Neural progenitor cell (in vitro differentiated cells): ENCODE results near the gene RHO. TPM values are rescaled to one million over a fixed set of nuclear protein-coding genes. Genes with fewer than 3 reads are reported as not detected.

Experiments used
- DNase-seq: peaks from one replicate; pipeline ENCODE4 v3.0.0-alpha.2; 2016; ENCODE audit warnings: low spot score
- H2AFZ ChIP-seq: fragments of 200-600 bp; sonication (generic); replicated peaks from 2 replicates; pipeline ENCODE4 v1.6.1; 2016; ENCODE audit warnings: antibody characterized with exemption
- H3F3A ChIP-seq: fragments of 200-600 bp; sonication (generic); 2 replicates; pipeline ENCODE4 v1.6.1; 2016; ENCODE audit warnings: antibody characterized with exemption, low read depth
- H3K27ac ChIP-seq: fragments of 200-600 bp; sonication (generic); 2 replicates; pipeline ENCODE4 v1.5.1; 2016; ENCODE audit warnings: mild to moderate bottlenecking
- H3K27me3 ChIP-seq: fragments of 200-600 bp; sonication (generic); 2 replicates; pipeline ENCODE4 v1.6.1; 2016; ENCODE audit warnings: mild to moderate bottlenecking, moderate library complexity
- H3K36me3 ChIP-seq: fragments of 200-600 bp; sonication (generic); 2 replicates; pipeline ENCODE4 v1.5.1; 2016
- H3K4me1 ChIP-seq: fragments of 200-600 bp; sonication (generic); 2 replicates; pipeline ENCODE4 v1.6.1; 2016; ENCODE audit warnings: mixed run types
- H3K4me2 ChIP-seq: fragments of 200-600 bp; sonication (generic); 2 replicates; pipeline ENCODE4 v1.6.1; 2016
- H3K4me3 ChIP-seq: fragments of 200-600 bp; sonication (generic); 2 replicates; pipeline ENCODE4 v1.5.1; 2016
- H3K79me2 ChIP-seq: fragments of 200-600 bp; sonication (generic); 2 replicates; pipeline ENCODE4 v1.6.1; 2016; ENCODE audit warnings: low read depth
- H3K9ac ChIP-seq: fragments of 200-600 bp; sonication (generic); 2 replicates; pipeline ENCODE4 v1.6.1; 2016
- H3K9me3 ChIP-seq: fragments of 200-600 bp; sonication (generic); 2 replicates; pipeline ENCODE4 v1.5.1; 2016; ENCODE audit warnings: low read depth
- H4K20me1 ChIP-seq: fragments of 200-600 bp; sonication (generic); 2 replicates; pipeline ENCODE4 v1.6.1; 2016; ENCODE audit warnings: low read depth
- H3K27ac Mint-ChIP-seq: 3 replicates; pipeline ENCODE4 v1.8.0; 2021; ENCODE audit warnings: mixed read lengths
- H3K27me3 Mint-ChIP-seq: 2 replicates; pipeline ENCODE4 v1.8.0; 2022; ENCODE audit warnings: low read depth, mild to moderate bottlenecking, inconsistent platforms, moderate library complexity, mixed read lengths; ENCODE audit not compliant: insufficient read depth
- H3K36me3 Mint-ChIP-seq: 3 replicates; pipeline ENCODE4 v1.8.0; 2021; ENCODE audit warnings: mixed read lengths
- H3K4me1 Mint-ChIP-seq: 3 replicates; pipeline ENCODE4 v1.8.0; 2021; ENCODE audit warnings: mixed read lengths
- H3K4me3 Mint-ChIP-seq: 3 replicates; pipeline ENCODE4 v1.8.0; 2021; ENCODE audit warnings: mild to moderate bottlenecking, moderate library complexity, mixed read lengths
- H3K9me3 Mint-ChIP-seq: 3 replicates; pipeline ENCODE4 v1.8.0; 2020; ENCODE audit warnings: mixed read lengths
- EZH2 ChIP-seq: fragments of 200-600 bp; sonication (generic); IDR thresholded peaks from 2 replicates; pipeline ENCODE4 v1.6.1; 2017; ENCODE audit warnings: antibody characterized with exemption, mild to moderate bottlenecking, moderate library complexity
- EZH2phosphoT487 ChIP-seq: fragments of 200-600 bp; sonication (generic); IDR thresholded peaks from 2 replicates; pipeline ENCODE4 v1.6.1; 2017; ENCODE audit warnings: antibody characterized with exemption
- total RNA-seq: library from RNA; depleted of rRNA; stranded (reverse); fragments of >200 nt; gene quantifications from 2 replicates; pipeline ENCODE4 v1.2.3, GENCODE V29; 2015; ENCODE audit warnings: low replicate concordance
- TF ChIP-seq, protein P1 (sequence below): fragments of 200-600 bp; sonication (generic); IDR thresholded peaks from 2 replicates; pipeline ENCODE4 v1.5.1; 2017; ENCODE audit warnings: antibody characterized with exemption, mild to moderate bottlenecking

The RHO gene
- total RNA-seq, 1 donor from 2014 or later = not detected

GRCh38 chr3:129517516-129517915, 10.9 kb upstream of the RHO start:
- H3K4me3 Mint-ChIP-seq = no peak overlapping the region
- peaks cover 2% of the 10 kb centered on the region for H3K27me3 Mint-ChIP-seq
- H3K27ac Mint-ChIP-seq = no peak overlapping the region
- H3F3A ChIP-seq = peaks cover 4% of the 10 kb centered on the region
- no peaks in the 10 kb centered on the region for H3K9me3 Mint-ChIP-seq
- no peaks in the 10 kb centered on the region for H3K36me3 ChIP-seq
- no peaks in the 10 kb centered on the region for H3K79me2 ChIP-seq
- peaks cover 14% of the 10 kb centered on the region for H3K4me1 Mint-ChIP-seq
- H3K27ac ChIP-seq = no peak overlapping the region
- H3K9me3 ChIP-seq = no peaks in the 10 kb centered on the region
- no peaks in the 10 kb centered on the region for H4K20me1 ChIP-seq
- TF ChIP-seq, protein P1, sequence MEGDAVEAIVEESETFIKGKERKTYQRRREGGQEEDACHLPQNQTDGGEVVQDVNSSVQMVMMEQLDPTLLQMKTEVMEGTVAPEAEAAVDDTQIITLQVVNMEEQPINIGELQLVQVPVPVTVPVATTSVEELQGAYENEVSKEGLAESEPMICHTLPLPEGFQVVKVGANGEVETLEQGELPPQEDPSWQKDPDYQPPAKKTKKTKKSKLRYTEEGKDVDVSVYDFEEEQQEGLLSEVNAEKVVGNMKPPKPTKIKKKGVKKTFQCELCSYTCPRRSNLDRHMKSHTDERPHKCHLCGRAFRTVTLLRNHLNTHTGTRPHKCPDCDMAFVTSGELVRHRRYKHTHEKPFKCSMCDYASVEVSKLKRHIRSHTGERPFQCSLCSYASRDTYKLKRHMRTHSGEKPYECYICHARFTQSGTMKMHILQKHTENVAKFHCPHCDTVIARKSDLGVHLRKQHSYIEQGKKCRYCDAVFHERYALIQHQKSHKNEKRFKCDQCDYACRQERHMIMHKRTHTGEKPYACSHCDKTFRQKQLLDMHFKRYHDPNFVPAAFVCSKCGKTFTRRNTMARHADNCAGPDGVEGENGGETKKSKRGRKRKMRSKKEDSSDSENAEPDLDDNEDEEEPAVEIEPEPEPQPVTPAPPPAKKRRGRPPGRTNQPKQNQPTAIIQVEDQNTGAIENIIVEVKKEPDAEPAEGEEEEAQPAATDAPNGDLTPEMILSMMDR = no peak
- TF ChIP-seq EZH2 (no peak), EZH2phosphoT487 (no peak)
- H2AFZ ChIP-seq = no peak overlapping the region
- H3K4me1 ChIP-seq = no peaks in the 10 kb centered on the region
- no peak overlapping the region for H3K9ac ChIP-seq
- peaks cover 19% of the 10 kb centered on the region for H3K36me3 Mint-ChIP-seq
- no peak overlapping the region for H3K4me3 ChIP-seq
- no peak for DNase-seq
- no peak overlapping the region for H3K4me2 ChIP-seq
- no peaks in the 10 kb centered on the region for H3K27me3 ChIP-seq

GRCh38 chr3:129518038-129518561, 10.3 kb upstream of the RHO start:
- H3K4me3 Mint-ChIP-seq = no peak overlapping the region
- no peaks in the 10 kb centered on the region for H3K4me1 ChIP-seq
- no peaks in the 10 kb centered on the region for H3K27me3 ChIP-seq
- H3K9me3 ChIP-seq = no peaks in the 10 kb centered on the region
- H3K36me3 ChIP-seq = no peaks in the 10 kb centered on the region
- no peak overlapping the region for H3K9ac ChIP-seq
- H3K27ac Mint-ChIP-seq = no peak overlapping the region
- H3K4me2 ChIP-seq = no peak overlapping the region
- H3K9me3 Mint-ChIP-seq = no peaks in the 10 kb centered on the region
- no peak overlapping the region for H2AFZ ChIP-seq
- no peaks in the 10 kb centered on the region for H4K20me1 ChIP-seq
- H3K27me3 Mint-ChIP-seq = no peaks in the 10 kb centered on the region
- H3K27ac ChIP-seq = no peak overlapping the region
- H3K36me3 Mint-ChIP-seq = peaks cover 16% of the 10 kb centered on the region
- H3K4me3 ChIP-seq = no peak overlapping the region
- DNase-seq = no peak
- H3F3A ChIP-seq = peaks cover 4% of the 10 kb centered on the region
- TF ChIP-seq EZH2phosphoT487 (no peak), EZH2 (no peak)
- TF ChIP-seq, protein P1 = no peak
- H3K79me2 ChIP-seq = no peaks in the 10 kb centered on the region
- peaks cover 14% of the 10 kb centered on the region for H3K4me1 Mint-ChIP-seq

DNA sequence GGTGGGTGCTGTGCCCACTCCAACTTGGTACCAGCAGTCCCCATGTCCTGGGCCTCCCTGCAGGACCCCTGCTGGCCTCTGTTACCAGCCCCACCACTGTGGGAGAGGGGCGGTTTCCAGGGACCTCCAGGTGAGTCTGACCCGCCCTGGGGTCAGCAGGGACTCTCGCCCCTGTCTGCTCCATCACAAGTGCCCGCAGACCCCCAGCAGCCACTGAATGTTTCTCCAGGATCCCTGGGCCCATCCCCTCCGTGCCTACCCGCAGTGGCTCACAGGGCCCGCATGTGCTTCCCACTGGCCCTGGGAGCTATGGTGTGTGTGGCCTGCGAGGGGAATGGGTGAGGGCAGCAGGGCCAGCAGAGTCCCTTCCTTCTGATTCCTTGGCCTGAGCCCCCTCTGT, 9.9 kb upstream of the RHO start:
- Mint-ChIP-seq H3K9me3 (no peaks in the 10 kb centered on the region), H3K27me3 (no peaks in the 10 kb centered on the region), H3K4me3 (no peak overlapping the region), H3K36me3 (peaks cover 16% of the 10 kb centered on the region), H3K27ac (no peak overlapping the region), H3K4me1 (peaks cover 18% of the 10 kb centered on the region)
- H3F3A ChIP-seq = peaks cover 4% of the 10 kb centered on the region
- H4K20me1 ChIP-seq = no peaks in the 10 kb centered on the region
- no peak overlapping the region for H3K9ac ChIP-seq
- no peak overlapping the region for H3K27ac ChIP-seq
- no peaks in the 10 kb centered on the region for H3K4me1 ChIP-seq
- no peak for DNase-seq
- no peak overlapping the region for H2AFZ ChIP-seq
- H3K4me2 ChIP-seq = no peak overlapping the region
- H3K79me2 ChIP-seq = no peaks in the 10 kb centered on the region
- H3K27me3 ChIP-seq = no peaks in the 10 kb centered on the region
- H3K4me3 ChIP-seq = no peak overlapping the region
- TF ChIP-seq, protein P1 = no peak
- no peak for TF ChIP-seq EZH2phosphoT487
- TF ChIP-seq EZH2 = no peak
- no peaks in the 10 kb centered on the region for H3K9me3 ChIP-seq
- no peaks in the 10 kb centered on the region for H3K36me3 ChIP-seq
